H1 (cell line): ENCODE measurements around the gene SEMA3A. TPM values are rescaled to one million over a fixed set of nuclear protein-coding genes. Genes with fewer than 3 reads are reported as not detected.

Source experiments
- CTCF ChIA-PET: fragments of 300-600 bp; sonication (Branson Sonifier 250); formaldehyde crosslinking; loops from one replicate; lab custom pipeline; 2021; ENCODE audit not compliant: partially characterized antibody; lab: Charles Lee
- POLR2A ChIA-PET: fragments of 300-600 bp; sonication (Branson Sonifier 250); formaldehyde crosslinking; loops from one replicate; lab custom pipeline; 2021; ENCODE audit warnings: inconsistent platforms; ENCODE audit not compliant: partially characterized antibody; lab: Charles Lee
- DNase-seq, 2 experiments: peaks; one replicate each; pipeline versions ENCODE4 v3.0.0 to v3.0.0-alpha.2; 2010 to 2022; ENCODE audit warnings: low spot score in 2 of 2, low read depth in 1 of 2, mixed read lengths in 1 of 2
- FAIRE-seq: peaks from 2 replicates; lab custom pipeline; 2011; peaks lifted over from hg19 to GRCh38; lab: Jason Lieb, UNC
- H2AFZ ChIP-seq: 2 replicates; pipeline ENCODE4 v1.8.1; 2012; ENCODE audit warnings: low read length, inconsistent platforms
- H2AK5ac ChIP-seq: 2 replicates; pipeline ENCODE4 v1.6.1; 2013; ENCODE audit warnings: low read depth, low read length
- H2BK120ac ChIP-seq: replicated peaks from 2 replicates; pipeline ENCODE3; 2013; ENCODE audit warnings: low read depth, low read length, inconsistent platforms
- H2BK12ac ChIP-seq: 2 replicates; pipeline ENCODE4 v1.6.1; 2013; ENCODE audit warnings: low read depth, low read length
- H2BK15ac ChIP-seq: 2 replicates; pipeline ENCODE4 v1.6.1; 2013; ENCODE audit warnings: low read length
- H2BK20ac ChIP-seq: 2 replicates; pipeline ENCODE4 v1.6.1; 2013; ENCODE audit warnings: low read length
- H2BK5ac ChIP-seq: 2 replicates; pipeline ENCODE4 v1.6.1; 2013; ENCODE audit warnings: low read depth, low read length
- H3K14ac ChIP-seq: 2 replicates; pipeline ENCODE4 v1.6.1; 2013; ENCODE audit warnings: inconsistent platforms; ENCODE audit not compliant: insufficient read length
- H3K18ac ChIP-seq: 2 replicates; pipeline ENCODE4 v1.6.1; 2013; ENCODE audit warnings: low read length; ENCODE audit errors: extremely low read depth
- H3K23ac ChIP-seq: 2 replicates; pipeline ENCODE4 v1.6.1; 2013; ENCODE audit warnings: inconsistent platforms; ENCODE audit not compliant: insufficient read length
- H3K23me2 ChIP-seq: 2 replicates; pipeline ENCODE4 v1.6.1; 2013; ENCODE audit warnings: low read depth, low read length
- H3K27ac ChIP-seq: 2 replicates; pipeline ENCODE4 v1.6.1; 2011; ENCODE audit warnings: low read depth, low read length, inconsistent platforms
- H3K27me3 ChIP-seq, 4 experiments: replicated peaks in 1 of 4; 1 replicate in 1 of 4; 2 replicates in 3 of 4; pipeline versions ENCODE4 v1.6.1 to v1.8.1; 2011 to 2013; ENCODE audit warnings: low read length in 3 of 4, mild to moderate bottlenecking in 3 of 4, inconsistent platforms in 2 of 4, mixed read lengths in 2 of 4, moderate library complexity in 1 of 4; ENCODE audit not compliant: control insufficient read depth in 3 of 4, insufficient read depth in 3 of 4; ENCODE audit errors: extremely low read depth in 1 of 4
- H3K36me3 ChIP-seq, 4 experiments: 2 replicates each; pipeline versions ENCODE4 v1.6.1 to v1.8.1; 2011 to 2013; ENCODE audit warnings: mild to moderate bottlenecking in 4 of 4, low read length in 3 of 4, moderate library complexity in 2 of 4, control low read depth in 1 of 4, inconsistent platforms in 1 of 4; ENCODE audit not compliant: insufficient read depth in 4 of 4, control insufficient read depth in 2 of 4
- H3K4ac ChIP-seq: replicated peaks from 2 replicates; pipeline ENCODE3; 2013; ENCODE audit warnings: low read length, low read depth, mixed read lengths, inconsistent platforms; ENCODE audit not compliant: insufficient read length
- H3K4me1 ChIP-seq, 4 experiments: replicated peaks in 1 of 4; 1 replicate in 1 of 4; 2 replicates in 3 of 4; pipeline versions ENCODE4 v1.6.1 to v1.8.1; 2011 to 2013; ENCODE audit warnings: low read length in 3 of 4, inconsistent platforms in 2 of 4, mixed read lengths in 1 of 4; ENCODE audit not compliant: insufficient read depth in 4 of 4, control insufficient read depth in 3 of 4
- H3K4me2 ChIP-seq, 2 experiments: 2 replicates each; pipeline versions ENCODE4 v1.6.1 to v1.8.1; 2011 to 2013; ENCODE audit warnings: low read depth in 2 of 2, low read length in 2 of 2, control low read depth in 1 of 2, inconsistent platforms in 1 of 2, mild to moderate bottlenecking in 1 of 2; ENCODE audit not compliant: insufficient read depth in 1 of 2
- H3K4me3 ChIP-seq, 4 experiments: fragments of 200-600, 300-600 bp in 1 of 4; sonication (generic), shearing (Covaris generic), sonication (Bioruptor Twin) in 1 of 4; 2 replicates each; pipeline versions ENCODE4 v1.5.1 to v1.8.1; 2011 to 2016; ENCODE audit warnings: low read length in 4 of 4, low read depth in 3 of 4, control low read depth in 2 of 4, inconsistent platforms in 2 of 4, mild to moderate bottlenecking in 2 of 4, mixed read lengths in 1 of 4, moderate library complexity in 1 of 4; ENCODE audit not compliant: insufficient read depth in 2 of 4; ENCODE audit errors: extremely low read depth in 1 of 4
- H3K56ac ChIP-seq: replicated peaks from 2 replicates; pipeline ENCODE3; 2013; ENCODE audit warnings: low read depth, mild to moderate bottlenecking, mixed read lengths, low read length, inconsistent platforms; ENCODE audit not compliant: insufficient read length
- H3K79me1 ChIP-seq: 2 replicates; pipeline ENCODE4 v1.6.1; 2013; ENCODE audit warnings: low read depth, low read length, control low read depth
- H3K79me2 ChIP-seq, 2 experiments: 2 replicates each; pipeline versions ENCODE4 v1.6.1 to v1.8.1; 2012 to 2013; ENCODE audit warnings: low read length in 2 of 2, mild to moderate bottlenecking in 2 of 2, inconsistent platforms in 1 of 2; ENCODE audit not compliant: insufficient read depth in 2 of 2, control insufficient read depth in 1 of 2
- H3K9ac ChIP-seq, 4 experiments: replicated peaks in 1 of 4; 1 replicate in 1 of 4; 2 replicates in 3 of 4; pipeline versions ENCODE4 v1.6.1 to v1.8.1; 2011 to 2013; ENCODE audit warnings: low read depth in 3 of 4, low read length in 3 of 4, control low read depth in 2 of 4, mild to moderate bottlenecking in 2 of 4, moderate library complexity in 2 of 4, inconsistent platforms in 1 of 4; ENCODE audit errors: extremely low read depth in 1 of 4
- H3K9me3 ChIP-seq, 2 experiments: 2 replicates each; pipeline versions ENCODE4 v1.6.1 to v1.8.1; 2012 to 2013; ENCODE audit warnings: mild to moderate bottlenecking in 2 of 2, moderate library complexity in 2 of 2, control low read depth in 1 of 2, inconsistent platforms in 1 of 2, low read depth in 1 of 2, low read length in 1 of 2, mixed read lengths in 1 of 2; ENCODE audit not compliant: insufficient read depth in 2 of 2
- H4K20me1 ChIP-seq, 2 experiments: replicated peaks in 1 of 2; 2 replicates each; pipeline versions ENCODE3 to v1.8.1; 2011 to 2013; ENCODE audit warnings: inconsistent platforms in 2 of 2, low read length in 2 of 2, mild to moderate bottlenecking in 1 of 2; ENCODE audit not compliant: insufficient read depth in 2 of 2, control insufficient read depth in 1 of 2
- H4K5ac ChIP-seq: 2 replicates; pipeline ENCODE4 v1.6.1; 2013; ENCODE audit warnings: low read length, low read depth, mixed read lengths, inconsistent platforms; ENCODE audit not compliant: insufficient read length
- H4K8ac ChIP-seq: 2 replicates; pipeline ENCODE4 v1.8.0; 2013; ENCODE audit warnings: mild to moderate bottlenecking, moderate library complexity, low read length, inconsistent platforms; ENCODE audit not compliant: insufficient read depth; ENCODE audit errors: extremely low read depth
- H4K91ac ChIP-seq: replicated peaks from 2 replicates; pipeline ENCODE3; 2013; ENCODE audit warnings: low read length, mixed read lengths, inconsistent platforms; ENCODE audit not compliant: insufficient read length
- CBX5 ChIP-seq: fragments of 300-800, 300-1000 bp; sonication (generic); IDR thresholded peaks from 2 replicates; pipeline ENCODE4 v1.7.1; 2016; ENCODE audit warnings: antibody characterized with exemption, low read length, low read depth
- TEAD4 ChIP-seq: IDR thresholded peaks from 2 replicates; pipeline ENCODE4 v1.6.1; 2012; ENCODE audit warnings: low read depth, low read length, inconsistent platforms, mixed read lengths
- WGBS, 2 experiments: shearing (Covaris generic) in 1 of 2; methylation state at CpG; one replicate each; pipeline versions ENCODE4 v1.1.6 to v1.1.7; 2013 to 2015; ENCODE audit warnings: low lambda C conversion rate in 2 of 2, mixed read lengths in 2 of 2, inconsistent platforms in 1 of 2, low coverage in 1 of 2, missing lambda C conversion rate in 1 of 2; ENCODE audit not compliant: insufficient replicate concordance in 2 of 2, insufficient coverage in 1 of 2, insufficient read length in 1 of 2; ENCODE audit errors: extremely low coverage in 1 of 2, missing lambda C conversion rate in 1 of 2; 5-methylcytosine and 5-hydroxymethylcytosine counted together
- polyA plus RNA-seq, 7 experiments: library from polyadenylated mRNA; depleted of rRNA in 3 of 7; stranded (reverse) in 5 of 7; unstranded in 2 of 7; fragments of >200 nt in 5 of 7; fragments of 200-250 nt in 2 of 7; gene quantifications; 1 replicate in 5 of 7; 2 replicates in 1 of 7; 4 replicates in 1 of 7; pipeline versions ENCODE4 v1.2.1 to v1.2.3, GENCODE V29; 2011 to 2013; ENCODE audit warnings: missing spikeins in 2 of 7, mixed read lengths in 2 of 7
- total RNA-seq: library from RNA; stranded (reverse); fragmentation: NEBNext Ultra II Directional; extraction: Animal tissue kit (Norgen Biotek cat#: 25700); gene quantifications from 2 replicates; pipeline ENCODE4 v1.2.1, GENCODE V29; 2021

SEMA3A gene
- total and polyA plus RNA-seq, 2 of the 8 experiments (the other 6 are each of a cell fraction or from before 2014, with no cell fraction given): 8.1 to 45.9 TPM

DNA sequence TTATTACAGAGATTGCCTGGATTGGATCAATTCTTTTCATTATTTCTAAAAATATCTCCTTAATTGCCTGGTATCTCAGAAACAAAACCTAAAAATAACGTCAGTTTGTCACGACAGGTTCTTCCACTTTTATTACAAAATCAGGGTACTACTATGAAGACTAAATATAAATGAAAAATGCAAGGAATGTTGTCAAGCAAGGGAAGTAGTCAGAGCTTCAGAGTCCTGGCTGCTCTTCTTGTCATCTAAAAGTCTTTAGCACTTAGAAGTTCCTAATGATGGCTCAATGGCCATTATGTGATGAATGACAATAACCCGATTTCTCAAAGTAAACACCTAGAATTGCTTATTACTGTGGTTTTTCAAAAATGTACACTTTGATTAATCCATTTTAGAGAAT, 192.2 kb downstream of the SEMA3A start:
- WGBS, 2 experiments: 80% methylated on average over 3 of the region's 3 CpGs; no CpG with 5 or more reads in 1 of the 2 experiments
- Histone ChIP-seq H2BK5ac (no peak overlapping the region), H3K4me2 (no peak overlapping the region), H3K4me3 (peak overlapping the region in 1 of 4 experiments; percentile 5; a peak in 1 of 8 replicates), H2AK5ac (no peak overlapping the region), H3K9ac (no peak overlapping the region), H3K36me3 (peaks cover 0 to 7% (median 2%) of the 10 kb centered on the region in 4 experiments; a peak in 4 of 8 replicates), H2BK20ac (no peak overlapping the region), H2BK15ac (no peak overlapping the region), H4K91ac (no peak overlapping the region), H3K27me3 (peaks cover 0 to 1% (median 0%) of the 10 kb centered on the region in 4 experiments; a peak in 1 of 7 replicates), H4K8ac (no peak overlapping the region), H3K79me1 (no peaks in the 10 kb centered on the region), H3K27ac (no peak overlapping the region), H4K20me1 (no peaks in the 10 kb centered on the region), H4K5ac (no peak overlapping the region), H3K23me2 (no peaks in the 10 kb centered on the region), H3K4me1 (no peaks in the 10 kb centered on the region; a peak in 1 of 7 replicates), H3K79me2 (no peaks in the 10 kb centered on the region), H2AFZ (no peak overlapping the region), H3K56ac (no peak overlapping the region), H2BK12ac (no peak overlapping the region), H2BK120ac (no peak overlapping the region), H3K9me3 (no peaks in the 10 kb centered on the region), H3K4ac (no peak overlapping the region), H3K18ac (no peak overlapping the region), H3K14ac (no peak overlapping the region), H3K23ac (no peak overlapping the region)
- FAIRE-seq: peak; percentile 28
- CTCF ChIA-PET: no interaction called here
- POLR2A ChIA-PET: no interaction called here
- DNase-seq: no peak
- TF ChIP-seq TEAD4 (0 out of 2 replicates have a peak, but pooled peaks have one; percentile 5), CBX5 (no peak)
